Mesothelial cell of epicardium (in vitro differentiated cells): Measurements from ENCODE around the gene MYRF. TPM values are rescaled to one million over a fixed set of nuclear protein-coding genes. Genes with fewer than 3 reads are reported as not detected.

Experiments
- DNase-seq, 2 experiments: peaks; one replicate each; pipeline ENCODE4 v3.0.0; 2021; ENCODE audit warnings: low spot score in 2 of 2; ENCODE audit not compliant: unreplicated experiment in 2 of 2
- H3K27ac Mint-ChIP-seq: 2 replicates; pipeline ENCODE4 v1.8.0; 2021; ENCODE audit warnings: mixed read lengths
- H3K27me3 Mint-ChIP-seq: 2 replicates; pipeline ENCODE4 v1.8.0; 2021; ENCODE audit warnings: low read depth, mixed read lengths
- H3K36me3 Mint-ChIP-seq: 2 replicates; pipeline ENCODE4 v1.8.0; 2021; ENCODE audit warnings: mixed read lengths
- H3K4me1 Mint-ChIP-seq: 2 replicates; pipeline ENCODE4 v1.8.0; 2021; ENCODE audit warnings: mixed read lengths
- H3K4me3 Mint-ChIP-seq: 2 replicates; pipeline ENCODE4 v1.8.0; 2021; ENCODE audit warnings: mild to moderate bottlenecking, moderate library complexity, mixed read lengths
- H3K9me3 Mint-ChIP-seq: 2 replicates; pipeline ENCODE4 v1.8.0; 2021; ENCODE audit warnings: mixed read lengths
- total RNA-seq: library from RNA; stranded (reverse); gene quantifications from 3 replicates; pipeline ENCODE4 v1.2.1, GENCODE V29; 2021
- TF ChIP-seq, protein P1 (sequence below): fragments of 200-600 bp; sonication (generic); IDR thresholded peaks from one replicate; pipeline ENCODE4 v1.5.0; 2021; ENCODE audit warnings: antibody characterized with exemption; ENCODE audit not compliant: unreplicated experiment

MYRF gene
- total RNA-seq, 1 donor from 2014 or later, result 428 TPM

DNA sequence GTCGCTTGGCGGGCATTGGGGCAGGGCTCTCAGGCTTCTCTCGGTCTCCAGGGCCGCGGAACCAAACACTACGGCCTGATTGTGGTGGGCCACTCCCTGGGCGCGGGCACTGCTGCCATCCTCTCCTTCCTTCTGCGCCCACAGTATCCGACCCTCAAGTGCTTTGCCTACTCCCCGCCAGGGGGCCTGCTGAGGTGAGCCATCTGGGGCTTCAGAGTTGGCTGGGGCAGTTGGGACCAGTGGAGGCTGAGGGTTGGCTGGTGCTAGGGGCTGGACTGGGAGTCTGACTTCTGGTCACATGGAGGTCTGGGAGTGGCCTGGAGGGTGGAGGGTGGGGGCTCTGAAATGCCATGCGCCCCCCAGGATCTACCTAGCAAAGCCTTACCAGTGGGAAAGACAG is 15.3 kb upstream of the MYRF start:
- TF ChIP-seq, protein P1, sequence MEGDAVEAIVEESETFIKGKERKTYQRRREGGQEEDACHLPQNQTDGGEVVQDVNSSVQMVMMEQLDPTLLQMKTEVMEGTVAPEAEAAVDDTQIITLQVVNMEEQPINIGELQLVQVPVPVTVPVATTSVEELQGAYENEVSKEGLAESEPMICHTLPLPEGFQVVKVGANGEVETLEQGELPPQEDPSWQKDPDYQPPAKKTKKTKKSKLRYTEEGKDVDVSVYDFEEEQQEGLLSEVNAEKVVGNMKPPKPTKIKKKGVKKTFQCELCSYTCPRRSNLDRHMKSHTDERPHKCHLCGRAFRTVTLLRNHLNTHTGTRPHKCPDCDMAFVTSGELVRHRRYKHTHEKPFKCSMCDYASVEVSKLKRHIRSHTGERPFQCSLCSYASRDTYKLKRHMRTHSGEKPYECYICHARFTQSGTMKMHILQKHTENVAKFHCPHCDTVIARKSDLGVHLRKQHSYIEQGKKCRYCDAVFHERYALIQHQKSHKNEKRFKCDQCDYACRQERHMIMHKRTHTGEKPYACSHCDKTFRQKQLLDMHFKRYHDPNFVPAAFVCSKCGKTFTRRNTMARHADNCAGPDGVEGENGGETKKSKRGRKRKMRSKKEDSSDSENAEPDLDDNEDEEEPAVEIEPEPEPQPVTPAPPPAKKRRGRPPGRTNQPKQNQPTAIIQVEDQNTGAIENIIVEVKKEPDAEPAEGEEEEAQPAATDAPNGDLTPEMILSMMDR, result no peak
- H3K36me3 Mint-ChIP-seq, result peaks cover 9% of the 10 kb centered on the region
- peaks cover 1% of the 10 kb centered on the region for H3K4me1 Mint-ChIP-seq
- no peaks in the 10 kb centered on the region for H3K27me3 Mint-ChIP-seq
- no peak overlapping the region for H3K4me3 Mint-ChIP-seq
- no peaks in the 10 kb centered on the region for H3K9me3 Mint-ChIP-seq
- no peak for DNase-seq
- no peak overlapping the region for H3K27ac Mint-ChIP-seq

DNA sequence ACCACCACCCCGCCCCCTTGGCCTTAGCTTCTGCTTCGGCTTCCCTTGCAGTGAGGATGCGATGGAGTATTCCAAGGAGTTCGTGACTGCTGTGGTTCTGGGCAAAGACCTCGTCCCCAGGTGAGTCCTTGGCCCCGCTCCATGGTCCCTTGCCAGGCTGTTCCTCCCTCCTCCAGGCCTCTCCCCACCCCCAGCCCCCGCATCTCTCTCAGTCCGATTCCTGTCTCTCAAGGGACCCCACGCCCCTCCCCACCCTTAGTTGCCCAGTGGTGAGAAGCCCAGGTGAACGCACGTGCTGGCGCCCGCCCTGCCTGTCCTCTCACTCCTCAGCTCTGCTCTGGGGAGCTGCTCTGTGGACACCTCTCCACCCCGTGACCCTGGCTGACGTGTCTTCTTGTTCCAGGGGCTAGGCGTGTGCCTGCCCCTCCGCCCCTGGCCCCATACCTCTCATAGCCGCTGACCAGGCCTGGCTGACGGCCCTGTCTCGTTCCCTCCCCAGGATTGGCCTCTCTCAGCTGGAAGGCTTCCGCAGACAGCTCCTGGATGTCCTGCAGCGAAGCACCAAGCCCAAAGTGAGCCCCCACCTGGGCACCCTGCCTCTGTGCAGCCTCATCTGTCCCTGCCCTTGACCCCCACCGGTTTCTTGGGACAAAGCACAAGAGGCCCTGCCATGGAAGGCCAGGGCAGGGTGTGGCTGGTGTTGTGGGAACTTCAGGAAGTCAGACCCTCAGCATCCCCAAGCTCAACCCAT is 14.6 kb upstream of the MYRF start:
- Mint-ChIP-seq H3K4me1 (peaks cover 1% of the 10 kb centered on the region), H3K36me3 (peaks cover 9% of the 10 kb centered on the region), H3K4me3 (no peak overlapping the region), H3K9me3 (no peaks in the 10 kb centered on the region), H3K27me3 (no peaks in the 10 kb centered on the region), H3K27ac (no peak overlapping the region)
- TF ChIP-seq, protein P1, result no peak
- DNase-seq, result no peak

- Mint-ChIP-seq H3K9me3 (no peaks in the 10 kb centered on the region), H3K4me3 (no peak overlapping the region), H3K4me1 (no peaks in the 10 kb centered on the region), H3K27ac (no peak overlapping the region), H3K27me3 (no peaks in the 10 kb centered on the region), H3K36me3 (peaks cover 9% of the 10 kb centered on the region)
- TF ChIP-seq, protein P1, result no peak
- no peak for DNase-seq
These were observed 13.7 kb upstream of the MYRF start for GRCh38 chr11:61738776-61739175.

GRCh38 chr11:61739413-61739812 is 13.0 kb upstream of the MYRF start:
- peaks cover 9% of the 10 kb centered on the region for H3K36me3 Mint-ChIP-seq
- no peak overlapping the region for H3K27ac Mint-ChIP-seq
- H3K4me3 Mint-ChIP-seq, result no peak overlapping the region
- H3K4me1 Mint-ChIP-seq, result no peaks in the 10 kb centered on the region
- DNase-seq, result no peak
- H3K9me3 Mint-ChIP-seq, result no peaks in the 10 kb centered on the region
- TF ChIP-seq, protein P1, result no peak
- no peaks in the 10 kb centered on the region for H3K27me3 Mint-ChIP-seq

DNA sequence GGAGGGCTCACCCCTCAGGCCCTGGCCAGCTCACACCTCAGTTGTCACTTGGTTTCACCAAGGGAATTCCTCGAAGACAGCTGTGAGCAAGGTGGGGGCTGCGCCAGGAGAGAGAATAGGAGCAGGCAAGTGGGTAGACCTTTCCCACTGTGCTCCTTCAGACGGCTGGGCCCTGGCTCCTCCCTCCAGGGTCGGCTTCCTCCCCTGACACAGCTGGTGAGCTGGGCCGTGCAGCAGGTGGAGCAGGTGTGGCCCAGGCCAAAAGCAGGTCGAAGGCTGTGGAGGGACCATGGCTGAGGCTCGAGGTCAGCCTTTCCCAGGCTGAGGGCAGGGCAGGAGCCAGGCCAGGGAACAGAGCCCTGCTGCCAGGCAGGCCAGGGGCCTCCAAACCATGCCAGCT is 12.5 kb upstream of the MYRF start:
- H3K9me3 Mint-ChIP-seq, result no peaks in the 10 kb centered on the region
- H3K36me3 Mint-ChIP-seq, result peaks cover 9% of the 10 kb centered on the region
- H3K27ac Mint-ChIP-seq, result no peak overlapping the region
- H3K27me3 Mint-ChIP-seq, result no peaks in the 10 kb centered on the region
- TF ChIP-seq, protein P1, result no peak
- H3K4me3 Mint-ChIP-seq, result no peak overlapping the region
- H3K4me1 Mint-ChIP-seq, result no peaks in the 10 kb centered on the region
- no peak for DNase-seq
